GM23338 (cell line): Measurements from ENCODE around the gene INTS3.

Experiments
- CTCF ChIP-seq, 2 experiments: fragments of 200-600 bp in 1 of 2; sonication (generic) in 1 of 2; conservative IDR thresholded peaks; 2 replicates each; pipeline versions ENCODE4 v1.5.1 to v1.6.1; 2016 to 2017; ENCODE audit warnings: antibody characterized with exemption in 2 of 2, low read depth in 2 of 2, mild to moderate bottlenecking in 2 of 2, moderate library complexity in 1 of 2
- ETS1 ChIP-seq: IDR thresholded peaks from 2 replicates; pipeline ENCODE4 v1.6.1; 2016; ENCODE audit warnings: antibody characterized with exemption
- EZH2 ChIP-seq: fragments of 200-600 bp; sonication (generic); IDR thresholded peaks from one replicate; pipeline ENCODE4 v1.8.0; 2017; ENCODE audit warnings: antibody characterized with exemption, mild to moderate bottlenecking, low read depth; ENCODE audit not compliant: unreplicated experiment
- EZH2phosphoT487 ChIP-seq: fragments of 200-600 bp; sonication (generic); IDR thresholded peaks from one replicate; pipeline ENCODE4 v1.8.1; 2018; ENCODE audit warnings: antibody characterized with exemption; ENCODE audit not compliant: unreplicated experiment
- JUNB ChIP-seq: IDR thresholded peaks from one replicate; pipeline ENCODE4 v1.6.1; 2016; ENCODE audit warnings: antibody characterized with exemption; ENCODE audit not compliant: unreplicated experiment
- POLR2AphosphoS5 ChIP-seq: IDR thresholded peaks from 2 replicates; pipeline ENCODE4 v1.6.1; 2016; ENCODE audit warnings: antibody characterized with exemption, low read depth
- REST ChIP-seq: IDR thresholded peaks from one replicate; pipeline ENCODE4 v1.6.1; 2018; ENCODE audit warnings: antibody characterized with exemption; ENCODE audit not compliant: unreplicated experiment
- ZNF331 ChIP-seq: fragments of 250-450 bp; sonication (Bioruptor Pico); IDR thresholded peaks from 2 replicates; pipeline ENCODE4 v1.5.0; 2020; ENCODE audit warnings: low read depth, mild to moderate bottlenecking, moderate library complexity

DNA sequence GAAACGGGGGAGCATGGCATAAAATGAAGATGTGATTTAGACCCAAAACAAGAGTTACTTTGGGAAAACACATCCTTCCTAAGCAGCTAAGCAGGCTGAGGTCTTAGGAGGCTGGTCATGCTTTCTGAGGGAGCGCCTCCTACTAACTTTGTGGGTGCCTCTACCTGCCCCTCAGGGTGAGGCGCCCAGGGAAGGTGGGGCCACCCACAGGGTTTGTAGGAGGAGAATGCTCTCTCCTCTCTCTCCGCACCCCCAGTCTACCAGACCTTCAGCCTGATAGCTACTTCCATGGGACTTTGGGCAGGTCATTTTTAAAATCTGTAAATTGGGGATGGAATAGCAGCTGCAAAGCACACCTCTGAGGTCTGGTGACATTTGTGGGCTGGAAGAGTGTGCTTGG, 71.2 kb downstream of the INTS3 start:
- TF ChIP-seq CTCF (conservative IDR thresholded peaks at IDR 0.05; ENCODE audit: low read depth in 2 of 2) (no peak), EZH2phosphoT487 (no peak), EZH2 (no peak), REST (no peak), ETS1 (no peak), POLR2AphosphoS5 (no peak), ZNF331 (no peak), JUNB (no peak)
